GM12875 (cell line): ENCODE results near the gene MTRFR.
"Not testable (repeated sequence)": the region's sequence is repeated elsewhere in the genome, so short reads cannot be mapped to it uniquely, and the experiment has no call there.

ENCODE experiments used
- H3K4me3 ChIP-seq: one replicate; pipeline ENCODE4 v1.5.1; 2011; ENCODE audit warnings: low read depth, low read length, control low read depth
- TF ChIP-seq, protein P1 (sequence below): IDR thresholded peaks from 2 replicates; pipeline ENCODE4 v1.5.1; 2011; ENCODE audit warnings: low read depth, mild to moderate bottlenecking, control low read depth, inconsistent platforms, low read length, moderate library complexity, borderline replicate concordance; ENCODE audit not compliant: insufficient read depth

Gene MTRFR

DNA sequence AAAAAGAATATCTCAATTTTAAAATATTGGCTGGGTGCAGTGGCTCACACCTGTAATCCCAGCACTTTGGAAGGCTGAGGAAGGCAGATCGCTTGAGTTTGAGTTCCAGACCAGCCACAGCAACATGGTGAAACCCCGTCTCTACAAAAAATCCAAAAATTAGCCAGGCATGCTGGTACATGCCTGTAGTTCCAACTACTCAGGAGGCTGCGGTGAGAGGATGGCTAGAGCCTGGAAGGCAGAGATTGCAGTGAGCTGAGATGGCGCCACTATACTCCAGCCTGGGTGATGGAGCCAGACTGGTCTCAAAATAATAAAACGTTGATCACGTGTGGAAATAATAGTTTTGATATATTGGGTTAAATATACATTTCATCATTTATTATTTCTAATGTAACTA, 5.7 kb downstream of the MTRFR start:
- no peak overlapping the region for H3K4me3 ChIP-seq
- TF ChIP-seq, protein P1, sequence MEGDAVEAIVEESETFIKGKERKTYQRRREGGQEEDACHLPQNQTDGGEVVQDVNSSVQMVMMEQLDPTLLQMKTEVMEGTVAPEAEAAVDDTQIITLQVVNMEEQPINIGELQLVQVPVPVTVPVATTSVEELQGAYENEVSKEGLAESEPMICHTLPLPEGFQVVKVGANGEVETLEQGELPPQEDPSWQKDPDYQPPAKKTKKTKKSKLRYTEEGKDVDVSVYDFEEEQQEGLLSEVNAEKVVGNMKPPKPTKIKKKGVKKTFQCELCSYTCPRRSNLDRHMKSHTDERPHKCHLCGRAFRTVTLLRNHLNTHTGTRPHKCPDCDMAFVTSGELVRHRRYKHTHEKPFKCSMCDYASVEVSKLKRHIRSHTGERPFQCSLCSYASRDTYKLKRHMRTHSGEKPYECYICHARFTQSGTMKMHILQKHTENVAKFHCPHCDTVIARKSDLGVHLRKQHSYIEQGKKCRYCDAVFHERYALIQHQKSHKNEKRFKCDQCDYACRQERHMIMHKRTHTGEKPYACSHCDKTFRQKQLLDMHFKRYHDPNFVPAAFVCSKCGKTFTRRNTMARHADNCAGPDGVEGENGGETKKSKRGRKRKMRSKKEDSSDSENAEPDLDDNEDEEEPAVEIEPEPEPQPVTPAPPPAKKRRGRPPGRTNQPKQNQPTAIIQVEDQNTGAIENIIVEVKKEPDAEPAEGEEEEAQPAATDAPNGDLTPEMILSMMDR: no peak

DNA sequence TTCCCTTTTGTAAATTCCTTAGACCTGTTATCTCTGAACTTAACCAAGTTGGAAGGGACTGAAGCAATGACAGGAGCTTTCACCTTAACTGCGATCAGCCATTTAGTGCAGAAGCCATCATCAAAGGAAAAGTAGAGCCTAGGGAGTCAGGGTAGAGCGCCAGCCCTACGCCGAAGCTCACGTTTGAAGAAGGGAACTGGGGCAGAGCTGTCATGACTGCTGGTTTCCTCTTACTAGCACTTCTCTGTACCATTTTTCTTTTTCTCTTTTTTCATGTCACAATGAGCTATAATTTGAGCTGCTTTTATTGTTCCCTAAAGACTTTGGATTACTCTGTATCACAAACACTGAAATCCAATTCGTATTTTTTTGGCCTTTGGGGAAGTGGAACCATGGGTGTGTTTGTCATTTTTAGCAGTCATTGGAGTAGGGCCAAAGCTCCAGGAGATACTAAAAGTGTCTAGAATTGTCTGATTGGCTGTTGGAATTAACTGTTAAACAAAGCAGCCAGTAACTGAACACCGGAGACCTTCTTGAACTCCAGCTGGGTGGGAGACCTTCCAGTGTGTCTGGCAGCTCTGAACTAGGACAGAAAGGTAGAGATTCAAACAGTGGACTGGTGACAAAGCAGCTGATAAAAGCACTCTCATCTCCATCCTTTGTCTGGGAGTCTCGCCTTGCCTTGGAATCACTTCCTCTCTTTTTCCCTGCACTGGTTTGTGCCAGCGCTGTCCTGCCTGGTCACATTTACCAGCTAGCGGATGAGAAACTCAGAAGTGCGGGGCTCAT, 9.1 kb downstream of the MTRFR start:
- H3K4me3 ChIP-seq: no peak overlapping the region
- TF ChIP-seq, protein P1: no peak

DNA sequence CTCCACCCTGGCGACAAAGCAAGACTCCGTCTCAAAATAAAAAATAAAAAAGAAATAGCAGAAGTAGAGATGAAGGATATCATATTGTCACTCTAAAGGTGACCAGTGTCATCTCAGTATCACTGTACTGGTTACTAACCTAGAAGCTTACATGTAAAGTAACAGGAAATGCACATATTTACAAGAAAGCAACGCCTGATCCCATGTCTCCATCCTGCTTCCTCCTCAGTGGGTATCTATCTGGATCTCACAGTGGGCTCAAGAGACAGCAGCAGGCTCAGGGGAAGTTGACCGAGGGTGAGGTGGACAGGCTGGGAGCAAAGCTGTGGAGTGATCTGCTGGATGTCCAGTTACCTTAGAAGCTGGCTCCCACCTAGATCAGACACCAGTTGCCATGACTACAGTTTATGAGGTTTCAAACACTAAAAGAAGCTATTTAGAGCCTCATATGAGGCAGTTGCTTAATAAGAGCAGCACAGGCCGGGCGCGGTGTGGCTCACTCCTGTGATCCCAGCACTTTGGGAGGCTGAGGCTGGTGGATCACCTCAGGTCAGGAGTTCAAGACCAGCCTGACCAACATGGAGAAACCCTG, 10.5 kb downstream of the MTRFR start:
- H3K4me3 ChIP-seq: no peak overlapping the region
- TF ChIP-seq, protein P1: no peak

DNA sequence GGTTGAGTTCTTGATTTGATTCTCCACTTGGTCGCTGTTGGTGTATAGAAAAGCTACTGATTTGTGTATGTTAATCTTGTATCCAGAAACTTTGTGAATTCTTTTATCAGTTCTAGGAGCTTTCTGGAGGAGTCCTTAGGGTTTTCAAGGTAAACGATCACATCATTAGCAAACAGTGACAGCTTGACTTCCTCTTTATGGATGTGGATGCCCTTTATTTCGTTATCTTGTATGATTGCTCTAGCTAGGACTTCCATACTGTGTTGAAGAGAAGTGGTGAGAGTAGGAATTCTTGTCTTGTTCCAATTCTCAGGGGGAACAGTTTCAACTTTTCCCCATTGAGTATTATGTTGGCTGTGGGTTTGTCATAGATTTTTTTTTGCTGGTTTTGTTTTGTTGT, 12.4 kb downstream of the MTRFR start:
- no peak overlapping the region for H3K4me3 ChIP-seq
- TF ChIP-seq, protein P1: no peak

DNA sequence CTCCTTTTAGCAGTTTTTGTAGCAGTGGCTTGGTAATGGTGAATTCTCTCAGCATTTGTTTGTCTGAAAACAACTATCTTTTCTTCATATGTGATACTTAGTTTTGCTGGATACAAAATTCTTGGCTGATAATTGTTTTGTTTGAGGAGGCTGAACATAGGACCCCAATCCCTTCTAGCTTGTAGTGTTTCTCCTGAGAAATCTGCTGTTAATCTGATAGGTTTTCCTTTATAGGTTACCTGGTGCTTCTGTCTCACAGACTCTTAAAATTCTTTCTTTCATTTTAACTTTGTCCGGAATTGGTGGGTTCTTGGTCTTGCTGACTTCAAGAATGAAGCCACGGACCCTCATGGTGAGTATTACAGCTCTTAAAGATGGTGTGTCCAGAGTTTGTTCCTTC, 14.9 kb downstream of the MTRFR start:
- not testable (repeated sequence) for H3K4me3 ChIP-seq

DNA sequence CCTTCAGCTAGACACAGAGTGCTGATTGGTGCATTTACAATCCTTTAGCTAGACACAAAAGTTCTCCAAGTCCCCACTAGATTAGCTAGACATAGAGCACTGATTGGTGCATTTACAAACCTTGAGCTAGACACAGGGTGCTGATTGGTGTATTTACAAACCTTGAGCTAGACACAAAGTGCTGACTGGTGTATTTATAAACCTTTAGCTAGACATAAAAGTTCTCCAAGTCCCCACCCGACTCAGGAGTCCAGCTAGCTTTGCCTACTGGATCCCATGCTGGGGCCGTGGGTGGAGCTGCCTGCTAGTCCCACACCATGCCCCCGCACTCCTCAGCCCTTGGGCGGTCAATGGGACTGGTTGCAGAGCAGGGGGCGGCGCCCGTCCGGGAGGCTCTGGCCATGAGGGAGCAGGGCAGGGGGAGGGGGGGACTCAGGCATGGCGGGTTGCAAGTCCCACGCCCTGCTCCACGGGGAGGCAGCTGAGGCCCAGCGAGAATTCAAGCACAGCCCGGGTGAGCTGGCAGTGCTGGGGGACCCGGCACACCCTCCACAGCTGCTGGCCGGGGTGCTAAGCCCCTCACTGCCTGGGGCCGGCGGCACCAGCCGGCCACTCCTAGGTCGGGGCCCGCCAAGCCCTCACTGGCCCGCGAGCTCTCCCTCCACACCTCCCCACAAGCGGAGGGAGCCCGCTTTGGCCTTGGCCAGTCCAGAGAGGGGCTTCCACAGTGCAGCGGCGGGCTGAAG, 15.9 kb downstream of the MTRFR start:
- not testable (repeated sequence) for H3K4me3 ChIP-seq

DNA sequence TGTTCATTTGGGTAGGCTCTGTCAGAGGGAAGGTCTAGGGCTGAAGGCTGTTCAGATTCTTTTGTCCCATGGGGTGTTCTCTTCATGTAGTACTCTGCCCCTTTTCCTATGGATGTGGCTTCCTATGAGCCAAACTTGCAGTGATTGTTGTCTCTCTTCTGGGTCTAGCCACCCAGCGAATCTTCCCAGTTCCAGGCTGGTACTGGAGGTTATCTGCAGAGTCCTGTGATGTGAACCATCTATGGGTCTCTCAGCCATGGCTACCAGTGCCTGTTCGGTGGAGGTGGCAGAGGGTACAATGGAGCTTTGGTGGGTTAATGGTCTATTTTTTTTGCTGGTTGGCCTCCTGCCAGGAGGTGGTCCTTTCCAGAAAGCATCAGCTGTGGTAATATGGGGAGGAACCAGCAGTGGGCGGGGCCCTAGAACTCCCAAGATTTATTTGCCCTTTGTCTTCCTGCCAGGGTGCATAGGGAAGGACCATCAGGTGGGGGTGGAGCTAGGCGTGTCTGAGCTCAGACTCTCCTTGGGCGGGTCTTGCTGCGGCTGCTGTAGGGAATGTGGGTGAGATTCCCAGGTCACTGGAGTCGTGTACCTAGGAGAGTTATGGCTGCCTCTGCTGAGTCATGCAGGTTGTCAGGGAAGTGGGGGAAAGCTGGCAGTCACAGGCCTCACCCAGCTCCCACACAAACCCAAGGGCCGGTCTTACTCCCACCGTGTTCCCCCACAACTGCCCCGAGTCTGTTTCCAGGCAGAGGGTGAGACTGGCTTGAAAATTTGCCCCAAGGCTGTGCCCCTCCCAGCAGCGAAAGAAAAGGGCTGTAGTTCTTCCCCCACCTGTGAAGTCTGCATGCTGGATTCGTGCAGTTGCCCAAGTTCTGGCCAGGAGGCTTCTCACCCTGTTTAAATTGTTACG, 17.5 kb downstream of the MTRFR start:
- H3K4me3 ChIP-seq: no peak overlapping the region
- TF ChIP-seq, protein P1: no peak
